Muscle of leg (tissue), 11 donors: ENCODE results near the gene MKRN2. TPM values are rescaled to one million over a fixed set of nuclear protein-coding genes. Genes with fewer than 3 reads are reported as not detected.

Experiments
- DNase-seq: peaks from one replicate; pipeline ENCODE4 v3.0.0; 2013
- H3K27ac ChIP-seq: one replicate; pipeline ENCODE4 v1.5.1; 2013; ENCODE audit warnings: mild to moderate bottlenecking, low read length, control low read depth
- H3K27me3 ChIP-seq: one replicate; pipeline ENCODE4 v1.6.1; 2013; ENCODE audit warnings: low read length; ENCODE audit not compliant: control insufficient read depth, insufficient read depth
- H3K36me3 ChIP-seq: one replicate; pipeline ENCODE4 v1.6.1; 2013; ENCODE audit warnings: low read length; ENCODE audit not compliant: control insufficient read depth, insufficient read depth
- H3K4me1 ChIP-seq: one replicate; pipeline ENCODE4 v1.6.1; 2013; ENCODE audit warnings: low read length; ENCODE audit not compliant: control insufficient read depth, insufficient read depth
- H3K4me3 ChIP-seq: one replicate; pipeline ENCODE4 v1.5.1; 2013; ENCODE audit warnings: low read length, control low read depth
- H3K9me3 ChIP-seq: replicated peaks from 2 replicates; pipeline ENCODE4 v1.6.1; 2013; ENCODE audit warnings: low read depth, low read length; ENCODE audit not compliant: control insufficient read depth
- WGBS: methylation state at CpG from one replicate; pipeline ENCODE4 v1.1.5; 2013; ENCODE audit warnings: missing lambda C conversion rate; ENCODE audit not compliant: insufficient coverage; 5-methylcytosine and 5-hydroxymethylcytosine counted together
- polyA plus RNA-seq, 8 donors: library from polyadenylated mRNA; unstranded; fragments of 120-200 nt; gene quantifications; one replicate each; pipeline versions ENCODE4 v1.2.1 to v1.2.3, GENCODE V29; 2013; ENCODE audit warnings: inconsistent platforms in 1 of 8, low replicate concordance in 1 of 8; ENCODE audit not compliant: insufficient read length in 8 of 8, insufficient read depth in 1 of 8
- total RNA-seq: library from RNA; stranded (reverse); fragments of 120-200 nt; gene quantifications from one replicate; pipeline ENCODE4 v1.2.4, GENCODE V29; 2013

The MKRN2 gene
- total and polyA plus RNA-seq, 9 donors, result 24.1 to 33.2 (median 29.1) TPM

DNA sequence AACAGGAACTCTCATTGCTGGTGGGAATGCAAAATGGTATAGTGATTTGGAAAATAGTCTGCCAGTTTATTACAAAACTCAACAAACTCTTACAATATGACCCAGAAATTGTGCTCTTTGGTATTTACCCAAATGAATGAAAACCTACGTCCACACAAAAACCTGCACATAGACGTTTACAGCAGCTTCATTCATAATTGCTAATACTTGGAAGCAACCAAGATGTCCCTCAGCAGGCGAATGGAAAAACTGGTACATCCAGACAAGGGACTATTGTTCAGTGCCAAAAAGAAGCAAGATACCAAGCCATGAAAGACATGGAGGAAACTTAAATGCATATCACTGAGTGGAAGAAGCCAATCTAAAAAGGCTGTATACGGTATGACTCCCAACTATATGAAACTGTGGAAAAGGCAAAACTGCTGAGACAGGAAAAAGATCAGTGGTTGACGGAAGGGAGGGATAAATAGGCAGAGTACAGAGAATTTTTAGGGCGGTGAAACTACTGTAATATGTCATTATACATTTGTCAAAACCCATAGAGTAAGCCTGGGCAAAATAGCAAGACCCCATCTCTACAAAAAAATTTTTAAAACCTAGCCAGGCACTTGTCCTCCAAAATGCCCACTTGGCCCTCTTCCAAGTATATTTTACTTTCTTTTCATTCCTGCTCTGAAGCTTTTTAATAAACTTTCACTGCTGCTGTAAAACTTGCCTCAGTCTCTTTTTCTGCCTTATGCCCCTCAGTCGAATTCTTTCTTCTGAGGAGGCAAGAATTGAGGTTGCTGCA is 6.7 kb upstream of the MKRN2 start:
- H3K27me3 ChIP-seq, result peaks cover 8% of the 10 kb centered on the region
- H3K36me3 ChIP-seq, result no peaks in the 10 kb centered on the region
- no peak overlapping the region for H3K27ac ChIP-seq
- no peak for DNase-seq
- H3K4me1 ChIP-seq, result peaks cover 3% of the 10 kb centered on the region
- no peak overlapping the region for H3K4me3 ChIP-seq
- H3K9me3 ChIP-seq, result no peaks in the 10 kb centered on the region
- WGBS, result 60% methylated on average over 2 of the region's 7 CpGs

DNA sequence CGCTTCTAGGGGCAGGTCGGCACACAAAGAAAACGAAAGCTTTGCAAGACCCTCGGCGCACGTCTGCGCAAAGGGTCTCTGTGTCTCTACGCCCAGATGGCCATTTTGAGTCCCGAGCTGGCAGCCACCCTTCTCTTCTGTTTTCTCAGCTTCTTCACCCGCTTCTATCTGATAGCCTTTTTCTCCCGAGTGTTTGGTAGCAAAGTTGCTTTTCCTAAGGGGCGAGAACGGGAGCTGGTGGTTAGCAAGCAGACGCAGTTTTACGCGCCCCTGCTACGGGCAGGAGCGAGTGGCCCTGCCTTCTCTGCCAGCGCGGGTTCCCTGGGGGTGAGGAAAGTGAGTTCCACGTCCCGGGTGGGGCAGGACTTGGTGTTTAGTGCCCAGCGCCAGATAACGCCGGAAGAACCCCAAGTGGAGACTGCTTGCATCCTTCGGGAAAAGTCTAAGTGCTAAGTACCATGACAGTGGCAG is 2.9 kb upstream of the MKRN2 start:
- Histone ChIP-seq H3K27me3 (peaks cover 8% of the 10 kb centered on the region), H3K4me1 (peaks cover 6% of the 10 kb centered on the region), H3K36me3 (no peaks in the 10 kb centered on the region), H3K4me3 (peak overlapping the region; percentile 45), H3K27ac (peak overlapping the region; percentile 50), H3K9me3 (no peaks in the 10 kb centered on the region)
- WGBS, result 5% methylated on average over 23 of the region's 26 CpGs
- peak; percentile 30 for DNase-seq

DNA sequence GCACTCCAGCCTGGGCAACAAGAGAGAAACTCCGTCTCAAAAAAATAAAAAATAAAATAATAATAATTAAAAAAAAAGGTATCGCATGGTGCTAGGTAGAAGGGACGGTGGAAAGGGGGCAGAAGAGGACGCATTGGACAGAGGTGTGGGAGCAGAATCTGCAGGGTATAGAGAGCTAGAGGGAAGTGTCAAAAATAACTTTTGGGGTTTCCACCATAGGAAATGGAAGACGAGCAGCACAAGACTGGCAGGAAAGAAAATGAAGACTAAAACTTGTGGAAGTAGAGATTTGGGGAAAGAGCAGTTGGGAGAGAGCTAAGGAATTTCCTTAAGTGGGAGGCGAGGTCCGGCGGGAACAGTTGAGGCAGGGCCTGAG is 585 bp upstream of the MKRN2 start:
- no peak for DNase-seq

DNA sequence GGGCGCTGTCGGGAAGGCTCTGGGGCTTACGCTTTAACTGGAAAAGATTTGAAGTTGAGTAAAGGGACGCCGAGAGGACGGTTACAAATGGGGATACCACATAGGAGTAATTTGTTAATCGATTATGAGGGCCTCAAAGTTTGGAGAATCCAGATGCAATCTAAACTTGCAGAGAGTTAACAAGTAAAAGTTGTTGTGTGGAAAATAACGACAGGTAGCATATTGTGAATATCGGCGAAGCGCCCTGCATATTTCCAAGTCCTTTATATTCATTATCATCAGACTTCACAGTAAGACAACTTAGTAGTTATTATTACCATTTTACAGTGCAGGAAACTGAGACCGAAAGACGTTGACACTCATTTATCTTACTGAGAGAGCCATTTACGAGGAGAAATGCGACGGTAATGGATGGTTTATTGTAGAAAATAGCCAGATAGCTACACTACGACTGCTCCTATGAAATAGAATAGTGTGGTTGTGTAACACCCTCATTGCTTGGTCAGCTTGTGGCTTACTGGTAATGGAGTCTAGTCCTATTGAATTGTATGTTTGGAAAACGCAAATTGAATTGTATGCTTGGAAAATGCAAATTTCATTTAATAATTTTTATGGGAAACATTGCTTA is 700 bp downstream of the MKRN2 start:
- no peak for DNase-seq
- Histone ChIP-seq H3K27ac (peak overlapping the region; percentile 97), H3K4me3 (peak overlapping the region; percentile 91), H3K36me3 (no peaks in the 10 kb centered on the region), H3K27me3 (peaks cover 8% of the 10 kb centered on the region), H3K4me1 (peaks cover 15% of the 10 kb centered on the region), H3K9me3 (no peaks in the 10 kb centered on the region)
- WGBS, result under 1% methylated on average over 9 of the region's 18 CpGs

More for the DNA sequence above, 585 bp upstream of the MKRN2 start:
- H3K4me1 ChIP-seq, result peaks cover 15% of the 10 kb centered on the region
- H3K9me3 ChIP-seq, result no peaks in the 10 kb centered on the region
- H3K27me3 ChIP-seq, result peaks cover 8% of the 10 kb centered on the region
- H3K36me3 ChIP-seq, result no peaks in the 10 kb centered on the region
- H3K27ac ChIP-seq, result peak overlapping the region; percentile 92
- WGBS, result 0% methylated on average over 6 of the region's 8 CpGs
- peak overlapping the region; percentile 91 for H3K4me3 ChIP-seq

DNA sequence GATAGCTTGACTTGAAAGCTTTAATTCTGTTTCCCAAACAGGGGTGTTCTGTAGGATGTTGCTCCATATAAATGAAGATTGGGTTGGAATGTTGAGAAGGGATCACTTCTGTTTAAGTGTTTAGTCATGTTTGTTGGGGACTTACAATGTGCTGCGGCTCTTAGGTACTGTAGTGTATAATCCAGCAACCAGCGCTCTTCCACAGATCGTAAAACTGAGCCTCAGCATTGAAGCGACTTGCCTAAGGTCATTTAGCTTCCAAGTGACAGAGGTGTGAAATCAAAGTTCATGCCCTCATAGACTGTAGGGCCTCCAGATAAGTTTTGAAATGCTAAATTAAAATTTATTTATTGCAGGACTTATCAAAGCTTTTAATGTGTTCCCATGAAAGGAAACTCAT is 1.8 kb downstream of the MKRN2 start:
- no peak overlapping the region for H3K27ac ChIP-seq
- H3K27me3 ChIP-seq, result peaks cover 7% of the 10 kb centered on the region
- no peaks in the 10 kb centered on the region for H3K36me3 ChIP-seq
- 51% methylated on average over 4 of the region's 4 CpGs for WGBS
- no peak overlapping the region for H3K4me3 ChIP-seq
- no peak for DNase-seq
- no peaks in the 10 kb centered on the region for H3K9me3 ChIP-seq
- peaks cover 19% of the 10 kb centered on the region for H3K4me1 ChIP-seq

DNA sequence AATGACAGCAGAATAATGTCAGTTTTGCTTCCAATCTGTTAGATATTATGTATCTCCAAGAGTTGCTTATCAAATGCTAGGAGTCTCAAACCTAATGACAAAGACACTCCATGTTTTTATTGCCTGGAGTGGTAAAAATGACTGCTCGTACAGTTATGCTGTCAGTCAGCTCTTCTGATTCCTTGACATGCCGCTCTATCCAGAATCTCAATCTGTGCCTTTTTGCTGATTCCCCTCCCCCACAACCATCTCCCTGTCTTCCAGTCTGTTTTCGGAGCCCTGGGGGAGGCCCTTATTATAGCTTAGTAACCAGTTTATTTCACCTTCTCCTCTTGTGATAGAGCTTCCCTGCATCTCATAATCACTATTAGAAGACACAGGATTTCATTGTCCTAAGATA is 2.6 kb downstream of the MKRN2 start:
- H3K9me3 ChIP-seq, result no peaks in the 10 kb centered on the region
- H3K36me3 ChIP-seq, result no peaks in the 10 kb centered on the region
- H3K27ac ChIP-seq, result no peak overlapping the region
- no peak overlapping the region for H3K4me3 ChIP-seq
- DNase-seq, result no peak
- H3K4me1 ChIP-seq, result peaks cover 17% of the 10 kb centered on the region
- no peaks in the 10 kb centered on the region for H3K27me3 ChIP-seq
- WGBS, result 87% methylated on average over 3 of the region's 3 CpGs

DNA sequence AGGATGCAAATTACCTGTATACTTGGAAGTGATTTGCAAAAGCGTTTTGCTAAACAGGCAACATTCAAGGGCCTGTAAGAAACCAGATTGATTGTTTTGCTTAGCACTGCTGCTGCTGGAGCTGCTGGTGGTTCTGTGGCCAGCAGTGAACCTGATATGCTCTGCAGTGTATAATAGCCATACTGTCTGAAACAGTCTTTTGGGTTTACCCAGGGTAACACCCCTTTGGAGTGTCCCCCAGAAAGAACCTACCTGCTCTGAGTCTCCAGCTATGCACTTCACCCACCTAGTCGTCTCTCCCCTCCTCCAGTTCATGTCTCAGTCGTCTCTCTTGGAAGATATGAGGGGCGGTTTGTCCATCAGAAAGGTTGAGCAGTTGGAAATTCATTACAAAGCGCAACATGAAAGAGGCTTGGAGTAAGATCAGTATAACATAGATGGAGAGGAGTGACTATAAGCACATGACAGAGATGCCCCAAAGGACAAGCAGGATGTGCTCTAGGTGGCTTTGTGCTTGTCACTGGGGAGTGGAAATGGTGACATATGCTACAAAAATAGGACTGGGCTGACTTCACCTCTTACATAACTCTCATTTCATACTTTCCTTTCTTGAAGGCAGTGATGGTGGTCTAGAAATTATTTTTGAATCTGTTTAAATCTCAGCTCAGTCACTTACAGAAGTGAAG is 3.8 kb downstream of the MKRN2 start:
- Histone ChIP-seq H3K9me3 (no peaks in the 10 kb centered on the region), H3K4me3 (no peak overlapping the region), H3K4me1 (peaks cover 17% of the 10 kb centered on the region), H3K27ac (no peak overlapping the region), H3K36me3 (no peaks in the 10 kb centered on the region), H3K27me3 (no peaks in the 10 kb centered on the region)
- DNase-seq, result no peak
- 78% methylated on average over 1 of the region's 5 CpGs for WGBS

DNA sequence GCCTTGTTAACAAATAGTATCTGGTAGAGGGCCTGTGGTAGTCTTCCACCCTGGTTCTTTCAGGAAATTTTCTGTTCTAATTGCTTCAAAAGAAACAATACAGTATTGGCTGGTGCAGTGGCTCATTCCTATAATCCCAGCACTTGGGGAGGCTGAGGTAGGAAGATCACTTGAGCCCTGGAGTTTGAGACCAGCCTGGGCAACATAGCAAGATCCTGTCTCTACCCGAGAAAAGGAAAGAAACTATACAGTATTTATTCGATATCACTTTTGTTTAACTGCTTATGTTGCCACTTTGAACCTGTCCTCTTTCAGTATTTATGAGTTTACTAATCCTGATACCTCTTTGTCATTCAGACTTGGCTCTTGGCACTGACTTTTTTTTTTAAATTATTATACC is 4.5 kb downstream of the MKRN2 start:
- no CpG with 5 or more reads among the region's 2 CpGs for WGBS
- no peaks in the 10 kb centered on the region for H3K36me3 ChIP-seq

DNA sequence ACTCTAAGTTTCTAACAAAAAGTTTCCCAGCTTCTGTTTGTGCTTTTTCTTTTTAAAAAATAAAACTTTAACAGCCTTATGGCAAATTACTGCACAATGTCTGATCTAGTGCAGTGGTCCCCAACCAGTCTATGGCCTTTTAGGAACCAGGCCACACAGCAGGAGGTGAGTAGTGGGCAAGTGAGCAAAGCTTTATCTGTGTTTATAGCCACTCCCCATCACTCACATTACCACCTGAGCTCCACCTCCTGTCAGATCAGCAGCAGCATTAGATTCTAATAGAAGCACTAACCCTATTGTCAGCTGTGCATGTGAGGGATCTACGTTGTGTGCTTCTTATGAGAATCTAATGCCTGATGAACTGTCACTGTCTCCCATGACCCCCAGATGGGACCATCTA is 5.6 kb downstream of the MKRN2 start:
- no peak overlapping the region for H3K27ac ChIP-seq
- peaks cover 6% of the 10 kb centered on the region for H3K9me3 ChIP-seq
- no peaks in the 10 kb centered on the region for H3K27me3 ChIP-seq
- no peak for DNase-seq
- H3K4me3 ChIP-seq, result no peak overlapping the region
- WGBS, result no CpG with 5 or more reads among the region's 1 CpG
- peaks cover 13% of the 10 kb centered on the region for H3K4me1 ChIP-seq
- no peaks in the 10 kb centered on the region for H3K36me3 ChIP-seq

More for the DNA sequence above, 4.5 kb downstream of the MKRN2 start:
- Histone ChIP-seq H3K9me3 (peaks cover 6% of the 10 kb centered on the region), H3K4me3 (no peak overlapping the region), H3K27ac (no peak overlapping the region), H3K4me1 (peaks cover 13% of the 10 kb centered on the region), H3K27me3 (no peaks in the 10 kb centered on the region)
- no peak for DNase-seq

DNA sequence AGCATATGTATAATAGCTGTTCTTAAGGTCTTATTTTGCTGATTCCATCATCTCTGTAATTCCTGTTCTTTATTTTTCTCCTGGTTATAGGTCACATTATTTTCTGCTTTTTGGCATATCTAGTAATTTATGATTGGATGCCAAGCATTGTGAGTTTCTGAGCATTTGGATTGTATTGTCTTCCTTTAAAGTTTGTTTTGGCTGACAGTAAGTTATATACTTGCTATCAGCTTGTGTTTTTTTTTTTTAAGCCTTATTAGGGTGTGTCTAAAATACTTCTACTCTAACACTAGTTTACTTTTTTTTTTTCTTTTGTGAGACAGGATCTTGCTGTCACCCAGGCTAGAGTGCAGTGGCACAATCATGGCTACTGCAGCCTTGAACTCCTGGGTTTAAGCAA is 10.1 kb downstream of the MKRN2 start:
- Histone ChIP-seq H3K4me3 (no peak overlapping the region), H3K36me3 (peaks cover 18% of the 10 kb centered on the region), H3K27me3 (no peaks in the 10 kb centered on the region), H3K4me1 (peaks cover 5% of the 10 kb centered on the region), H3K9me3 (peaks cover 6% of the 10 kb centered on the region), H3K27ac (no peak overlapping the region)
- no peak for DNase-seq
